Right forelimb (tissue), 1 donor: ENCODE measurements around the gene FEZF1.

ENCODE experiments used
- DNase-seq: peaks from one replicate; pipeline ENCODE4 v3.0.0-alpha.2; 2018

FEZF1 gene

GRCh38 chr7:122304319-122304975 lies at the start of gene FEZF1:
Gene FEZF1 (minus strand): TSS chr7:122304750. CDS start chr7:122304437, 313 bp downstream.
- no peak for DNase-seq

- DNase-seq: no peak
Observed at GRCh38 chr7:122352454-122352853, 47.9 kb upstream of the FEZF1 start.

GRCh38 chr7:122350701-122351100 lies 46.2 kb upstream of the FEZF1 start:
- DNase-seq: no peak

GRCh38 chr7:122344303-122344620 lies 39.7 kb upstream of the FEZF1 start:
- DNase-seq: no peak

- no peak for DNase-seq
Observed at GRCh38 chr7:122343601-122344302, 39.2 kb upstream of the FEZF1 start.

GRCh38 chr7:122340427-122340826 lies 35.9 kb upstream of the FEZF1 start:
- DNase-seq: no peak

GRCh38 chr7:122339145-122339904 lies 34.8 kb upstream of the FEZF1 start:
- no peak for DNase-seq

GRCh38 chr7:122337011-122337410 lies 32.5 kb upstream of the FEZF1 start:
- DNase-seq: no peak

- DNase-seq: no peak
Observed at GRCh38 chr7:122329145-122329802, 24.7 kb upstream of the FEZF1 start.

- no peak for DNase-seq
Observed at GRCh38 chr7:122327969-122328368, 23.4 kb upstream of the FEZF1 start.

- no peak for DNase-seq
Observed at GRCh38 chr7:122316467-122317388, 12.2 kb upstream of the FEZF1 start.

- DNase-seq: no peak
Observed at GRCh38 chr7:122315507-122316466, 11.2 kb upstream of the FEZF1 start.

- no peak for DNase-seq
Observed at GRCh38 chr7:122314284-122314683, 9.7 kb upstream of the FEZF1 start.

- no peak for DNase-seq
Observed at GRCh38 chr7:122312789-122313188, 8.2 kb upstream of the FEZF1 start.

- DNase-seq: no peak
Observed at GRCh38 chr7:122311734-122312450, 7.3 kb upstream of the FEZF1 start.

- no peak for DNase-seq
Observed at GRCh38 chr7:122311050-122311700, 6.6 kb upstream of the FEZF1 start.

- peak; percentile 68 for DNase-seq
Observed at GRCh38 chr7:122310119-122311021, 5.8 kb upstream of the FEZF1 start.

GRCh38 chr7:122309421-122309820 lies 4.9 kb upstream of the FEZF1 start:
- DNase-seq: no peak

- DNase-seq: no peak
Observed at GRCh38 chr7:122307228-122307621, 2.7 kb upstream of the FEZF1 start.
